Measurements from ENCODE around the gene SLC10A7.
"Not testable (repeated sequence)": the region's sequence is repeated elsewhere in the genome, so short reads cannot be mapped to it uniquely, and the experiment has no call there.

The SLC10A7 gene

GRCh38 chr4:146437778-146438177 lies 84.0 kb downstream of the SLC10A7 start:
- no peak for DNase-seq

- no peak for DNase-seq
Measured at GRCh38 chr4:146436423-146437162, 85.1 kb downstream of the SLC10A7 start.

- DNase-seq, result no peak
Measured at GRCh38 chr4:146435962-146436361, 85.8 kb downstream of the SLC10A7 start.

- DNase-seq, result no peak
Measured at GRCh38 chr4:146432065-146432464, 89.7 kb downstream of the SLC10A7 start.

- DNase-seq, result no peak
Measured at GRCh38 chr4:146428298-146428697, 93.4 kb downstream of the SLC10A7 start.

- no peak for DNase-seq
Measured at GRCh38 chr4:146417822-146418221, 103.9 kb downstream of the SLC10A7 start.

- DNase-seq, result no peak
Measured at GRCh38 chr4:146415829-146416228, 105.9 kb downstream of the SLC10A7 start.

GRCh38 chr4:146407669-146408084 lies 114.1 kb downstream of the SLC10A7 start:
- DNase-seq, result no peak

- DNase-seq, result no peak
Measured at GRCh38 chr4:146407257-146407656, 114.5 kb downstream of the SLC10A7 start.

- DNase-seq, result no peak
Measured at GRCh38 chr4:146401274-146401673, 120.5 kb downstream of the SLC10A7 start.

GRCh38 chr4:146398896-146399445 lies 122.8 kb downstream of the SLC10A7 start:
- no peak for DNase-seq

GRCh38 chr4:146398404-146398803 lies 123.3 kb downstream of the SLC10A7 start:
- no peak for DNase-seq

- DNase-seq, result no peak
Measured at GRCh38 chr4:146389561-146389960, 132.2 kb downstream of the SLC10A7 start.

GRCh38 chr4:146382194-146382593 lies 139.5 kb downstream of the SLC10A7 start:
- no peak for DNase-seq

- DNase-seq, result no peak
Measured at GRCh38 chr4:146381263-146381872, 140.4 kb downstream of the SLC10A7 start.

GRCh38 chr4:146379744-146380143 lies 142.0 kb downstream of the SLC10A7 start:
- no peak for DNase-seq

GRCh38 chr4:146371812-146372211 lies 149.9 kb downstream of the SLC10A7 start:
- DNase-seq, result no peak

GRCh38 chr4:146370841-146371240 lies 150.9 kb downstream of the SLC10A7 start:
- no peak for DNase-seq

- no peak for DNase-seq
Measured at GRCh38 chr4:146369446-146369845, 152.3 kb downstream of the SLC10A7 start.

GRCh38 chr4:146368209-146368608 lies 153.5 kb downstream of the SLC10A7 start:
- no peak for DNase-seq

- no peak for DNase-seq
Measured at GRCh38 chr4:146367347-146367746, 154.4 kb downstream of the SLC10A7 start.

- DNase-seq, result no peak
Measured at GRCh38 chr4:146359771-146360170, 162.0 kb downstream of the SLC10A7 start.

GRCh38 chr4:146350114-146350513 lies 171.6 kb downstream of the SLC10A7 start:
- DNase-seq, result not testable (repeated sequence)

- no peak for DNase-seq
Measured at GRCh38 chr4:146349306-146349705, 172.4 kb downstream of the SLC10A7 start.

Data from cortex of kidney (tissue), 1 donor.